ENCODE measurements around the gene SH3D19.

GRCh38 chr4:151163855-151164254 is 161.6 kb downstream of the SH3D19 start:
- no peak for TF ChIP-seq CTCF (IDR thresholded peaks at IDR 0.05; ENCODE audit: low read depth, low read length)
- no peak for TF ChIP-seq EZH2phosphoT487 (IDR thresholded peaks at IDR 0.05; ENCODE audit: low read depth)

All from OCI-LY3 (cell line).